ENCODE data around the gene SERPINI2. TPM values are rescaled to one million over a fixed set of nuclear protein-coding genes. Genes with fewer than 3 reads are reported as not detected.

SERPINI2 gene
- polyA plus RNA-seq, 3 donors from 2014 or later, result not detected

DNA sequence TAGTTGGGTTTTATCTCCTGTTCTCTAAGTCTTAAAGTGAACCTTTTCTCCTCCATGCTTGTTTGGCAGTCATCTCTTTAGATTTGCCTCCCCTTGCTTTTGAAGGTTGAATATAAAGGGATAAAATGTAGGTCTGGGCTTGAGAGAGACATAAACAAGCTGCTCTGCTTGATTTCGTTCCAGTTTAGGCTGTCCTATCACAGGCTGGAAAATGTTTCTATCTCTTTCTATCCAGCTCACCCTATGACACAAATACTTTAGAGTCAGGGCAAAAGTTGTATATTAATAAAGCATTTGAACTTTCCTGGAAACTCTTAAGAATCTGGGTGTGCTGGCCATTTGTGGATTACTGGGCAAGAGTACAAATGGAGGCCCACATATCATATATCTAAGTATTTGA is 64.2 kb downstream of the SERPINI2 start:
- Mint-ChIP-seq H3K4me1 (no peaks in the 10 kb centered on the region), H3K36me3 (no peaks in the 10 kb centered on the region), H3K27me3 (ENCODE audit: low read depth in 3 of 3) (no peaks in the 10 kb centered on the region), H3K9me3 (no peaks in the 10 kb centered on the region), H3K27ac (no peak overlapping the region), H3K4me3 (no peak overlapping the region)
- DNase-seq, result no peak

DNA sequence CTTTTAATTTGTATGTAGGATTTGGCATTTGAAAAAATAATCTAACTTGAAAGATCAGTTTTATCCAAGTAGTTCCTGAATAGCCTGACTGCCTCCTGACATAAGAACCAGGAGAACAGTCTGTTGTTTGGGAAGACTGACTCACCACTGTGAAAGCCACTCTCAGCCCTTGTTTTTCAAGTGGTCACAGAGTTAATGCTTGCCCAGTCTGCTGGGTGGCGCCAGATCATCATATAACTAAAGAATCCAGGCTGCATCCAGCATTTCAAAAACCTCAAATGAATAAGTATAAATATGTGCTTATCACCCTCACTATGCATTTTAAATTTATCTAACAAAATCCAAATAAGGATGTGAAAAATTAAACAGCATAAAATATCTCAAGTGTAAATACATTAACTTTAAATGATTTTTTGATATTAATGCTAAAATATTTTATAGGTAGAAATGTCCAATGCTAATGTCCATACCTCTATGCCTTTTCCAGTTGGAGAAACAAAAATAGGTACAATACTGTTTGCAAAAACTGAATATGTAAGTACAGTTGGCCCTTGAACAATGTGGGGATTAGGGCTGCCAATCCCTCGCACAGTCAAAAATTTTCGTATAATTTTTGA is 66.9 kb downstream of the SERPINI2 start:
- no peak for DNase-seq
- Mint-ChIP-seq H3K4me1 (no peaks in the 10 kb centered on the region), H3K27me3 (ENCODE audit: low read depth in 3 of 3) (peaks cover 0 to 2% (median 0%) of the 10 kb centered on the region in 3 donors), H3K4me3 (no peak overlapping the region), H3K27ac (no peak overlapping the region), H3K36me3 (no peaks in the 10 kb centered on the region), H3K9me3 (no peaks in the 10 kb centered on the region)

DNA sequence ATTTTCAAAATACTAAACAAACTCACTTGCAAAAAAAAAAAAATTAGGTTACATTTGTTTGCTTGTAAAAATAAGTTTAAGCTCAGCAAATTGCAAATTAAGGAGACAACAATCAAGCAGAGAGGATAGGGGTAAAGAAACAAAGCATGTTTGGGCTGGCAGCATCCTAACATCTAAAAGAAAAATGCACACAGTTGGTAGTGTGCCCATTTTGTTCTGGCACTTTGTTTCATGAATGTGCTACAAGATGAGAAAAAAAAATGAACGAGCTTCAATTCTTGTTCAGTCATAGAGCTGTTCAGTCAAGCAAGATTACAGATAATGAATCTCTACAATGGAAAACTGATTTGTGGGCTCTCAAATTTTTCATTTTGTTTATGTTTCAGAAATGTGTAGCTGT is 76.0 kb downstream of the SERPINI2 start:
- H3K27ac Mint-ChIP-seq, result no peak overlapping the region

GRCh38 chr3:167396075-167396474 is 77.8 kb downstream of the SERPINI2 start:
- Mint-ChIP-seq H3K36me3 (no peaks in the 10 kb centered on the region), H3K27me3 (ENCODE audit: low read depth in 3 of 3) (peaks cover 0 to 1% (median 0%) of the 10 kb centered on the region in 3 donors), H3K27ac (no peak overlapping the region), H3K4me3 (no peak overlapping the region), H3K9me3 (no peaks in the 10 kb centered on the region), H3K4me1 (no peaks in the 10 kb centered on the region)
- DNase-seq, result no peak

More for the DNA sequence above, 76.0 kb downstream of the SERPINI2 start:
- no peaks in the 10 kb centered on the region for H3K36me3 Mint-ChIP-seq
- no peaks in the 10 kb centered on the region for H3K4me1 Mint-ChIP-seq
- no peaks in the 10 kb centered on the region for H3K9me3 Mint-ChIP-seq
- H3K4me3 Mint-ChIP-seq, result no peak overlapping the region
- H3K27me3 Mint-ChIP-seq (ENCODE audit: low read depth in 3 of 3), result peaks cover 0 to 2% (median 1%) of the 10 kb centered on the region in 3 donors
- DNase-seq, result no peak

DNA sequence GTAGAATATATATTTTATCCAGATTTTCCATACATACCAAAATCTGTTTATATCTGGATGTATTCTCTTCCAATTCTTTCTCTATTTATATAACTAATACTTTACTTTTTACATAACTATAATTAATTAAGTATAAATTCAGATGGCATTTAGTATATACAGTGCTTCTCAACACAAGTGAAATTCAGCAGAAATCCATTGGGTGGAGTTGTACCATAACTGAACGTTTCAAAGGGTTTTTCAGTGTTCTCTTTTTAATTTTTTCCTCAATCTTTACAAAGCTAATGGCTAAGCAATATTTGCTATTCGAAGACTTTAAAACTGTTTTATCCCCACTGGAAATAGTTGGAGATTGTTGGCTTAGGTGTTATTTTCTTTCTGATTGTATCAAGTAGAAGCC is 79.8 kb downstream of the SERPINI2 start:
- Mint-ChIP-seq H3K9me3 (peaks cover 0 to 1% (median 0%) of the 10 kb centered on the region in 6 donors), H3K27ac (no peak overlapping the region), H3K36me3 (no peaks in the 10 kb centered on the region), H3K4me3 (no peak overlapping the region), H3K27me3 (ENCODE audit: low read depth in 3 of 3) (peaks cover 0 to 3% (median 2%) of the 10 kb centered on the region in 3 donors), H3K4me1 (no peaks in the 10 kb centered on the region)
- DNase-seq, result no peak

Other genes starting within 250 kb of the SERPINI2 start
- not detected for gene ZBBX, start 93.7 kb downstream of the SERPINI2 start, polyA plus RNA-seq
- under 1 TPM in 1 of 3 donors, not detected in 2; 0.21 TPM for gene WDR49, start 179.9 kb upstream of the SERPINI2 start, polyA plus RNA-seq

All from immature natural killer cell (primary cell).